HepG2 (cell line): ENCODE results near the gene HEXD.

ENCODE experiments used
- CBX5 ChIP-seq: sonication (generic); formaldehyde crosslinking; IDR thresholded peaks from 2 replicates; pipeline ENCODE4 v1.4.0; 2020; ENCODE audit warnings: missing genetic modification reagents, borderline replicate concordance
- EZH2 ChIP-seq: conservative IDR thresholded peaks from 2 replicates; pipeline ENCODE4 v1.6.1; 2012; ENCODE audit warnings: mild to moderate bottlenecking, low read depth, low read length, moderate library complexity
- MYC ChIP-seq: sonication (generic); formaldehyde crosslinking; IDR thresholded peaks from 2 replicates; pipeline ENCODE4 v1.9.0; 2021; ENCODE audit warnings: missing genetic modification reagents, borderline replicate concordance
- RAD21 ChIP-seq: fragments of 450-650 bp; formaldehyde crosslinking; IDR thresholded peaks from 2 replicates; pipeline ENCODE4 v1.5.0; 2020; ENCODE audit warnings: mild to moderate bottlenecking
- ZBTB8A ChIP-seq: sonication (generic); formaldehyde crosslinking; IDR thresholded peaks from 2 replicates; pipeline ENCODE4 v1.4.0; 2020; ENCODE audit warnings: mild to moderate bottlenecking, low read depth, missing genetic modification reagents, borderline replicate concordance
- ZNF782 ChIP-seq: sonication (generic); formaldehyde crosslinking; IDR thresholded peaks from 2 replicates; pipeline ENCODE4 v1.4.0; 2020; ENCODE audit warnings: missing genetic modification reagents, mild to moderate bottlenecking, borderline replicate concordance
- TF ChIP-seq, protein P1 (sequence below): sonication (generic); formaldehyde crosslinking; IDR thresholded peaks from 2 replicates; pipeline ENCODE4 v1.4.0; 2020; ENCODE audit warnings: missing genetic modification reagents
- TF ChIP-seq, protein P2 (sequence below), 2 experiments: IDR thresholded peaks; 2 replicates each; pipeline ENCODE4 v1.6.1; 2011 to 2012; ENCODE audit warnings: low read length in 2 of 2, borderline replicate concordance in 1 of 2, low read depth in 1 of 2, mild to moderate bottlenecking in 1 of 2, moderate library complexity in 1 of 2
- TF ChIP-seq, protein P3 (sequence below): IDR thresholded peaks from 2 replicates; pipeline ENCODE4 v1.6.1; 2016; ENCODE audit warnings: control low read depth
- TF ChIP-seq, protein P4 (sequence below): sonication (generic); formaldehyde crosslinking; IDR thresholded peaks from 2 replicates; pipeline ENCODE4 v1.5.0; 2020; ENCODE audit warnings: mild to moderate bottlenecking, missing genetic modification reagents, moderate library complexity

DNA sequence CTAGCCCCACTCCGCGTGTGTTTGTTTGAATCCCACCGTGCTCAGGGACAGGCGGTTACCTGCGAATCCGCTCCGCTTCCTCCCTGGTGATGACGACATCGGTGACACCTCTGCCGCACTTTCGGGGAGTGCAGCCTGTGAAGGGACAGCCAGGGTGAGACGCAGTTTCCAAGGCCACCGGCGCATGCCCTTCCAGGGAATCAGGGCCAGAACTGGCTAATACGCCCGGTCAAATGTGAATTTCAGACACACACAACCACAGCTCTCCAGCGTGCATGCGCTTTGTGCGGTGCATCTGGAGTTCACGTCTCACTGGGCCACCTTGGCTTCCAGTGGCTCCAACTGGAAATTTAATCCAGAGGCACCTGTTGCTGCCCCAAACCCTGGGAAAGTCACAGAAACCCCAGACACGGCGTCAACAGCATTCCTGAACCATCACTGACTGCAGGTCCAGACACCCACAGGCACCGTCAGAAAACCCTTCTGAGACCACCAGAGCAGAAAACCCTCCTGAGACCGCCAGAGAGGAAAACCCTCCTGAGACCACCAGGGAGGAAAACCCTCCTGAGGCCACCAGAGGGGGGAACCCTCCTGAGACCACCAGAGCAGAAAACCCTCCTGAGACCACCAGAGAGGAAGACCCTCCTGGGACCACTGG is 6.6 kb upstream of the HEXD start:
- TF ChIP-seq, protein P1, sequence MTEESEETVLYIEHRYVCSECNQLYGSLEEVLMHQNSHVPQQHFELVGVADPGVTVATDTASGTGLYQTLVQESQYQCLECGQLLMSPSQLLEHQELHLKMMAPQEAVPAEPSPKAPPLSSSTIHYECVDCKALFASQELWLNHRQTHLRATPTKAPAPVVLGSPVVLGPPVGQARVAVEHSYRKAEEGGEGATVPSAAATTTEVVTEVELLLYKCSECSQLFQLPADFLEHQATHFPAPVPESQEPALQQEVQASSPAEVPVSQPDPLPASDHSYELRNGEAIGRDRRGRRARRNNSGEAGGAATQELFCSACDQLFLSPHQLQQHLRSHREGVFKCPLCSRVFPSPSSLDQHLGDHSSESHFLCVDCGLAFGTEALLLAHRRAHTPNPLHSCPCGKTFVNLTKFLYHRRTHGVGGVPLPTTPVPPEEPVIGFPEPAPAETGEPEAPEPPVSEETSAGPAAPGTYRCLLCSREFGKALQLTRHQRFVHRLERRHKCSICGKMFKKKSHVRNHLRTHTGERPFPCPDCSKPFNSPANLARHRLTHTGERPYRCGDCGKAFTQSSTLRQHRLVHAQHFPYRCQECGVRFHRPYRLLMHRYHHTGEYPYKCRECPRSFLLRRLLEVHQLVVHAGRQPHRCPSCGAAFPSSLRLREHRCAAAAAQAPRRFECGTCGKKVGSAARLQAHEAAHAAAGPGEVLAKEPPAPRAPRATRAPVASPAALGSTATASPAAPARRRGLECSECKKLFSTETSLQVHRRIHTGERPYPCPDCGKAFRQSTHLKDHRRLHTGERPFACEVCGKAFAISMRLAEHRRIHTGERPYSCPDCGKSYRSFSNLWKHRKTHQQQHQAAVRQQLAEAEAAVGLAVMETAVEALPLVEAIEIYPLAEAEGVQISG, result no peak
- TF ChIP-seq, protein P2, sequence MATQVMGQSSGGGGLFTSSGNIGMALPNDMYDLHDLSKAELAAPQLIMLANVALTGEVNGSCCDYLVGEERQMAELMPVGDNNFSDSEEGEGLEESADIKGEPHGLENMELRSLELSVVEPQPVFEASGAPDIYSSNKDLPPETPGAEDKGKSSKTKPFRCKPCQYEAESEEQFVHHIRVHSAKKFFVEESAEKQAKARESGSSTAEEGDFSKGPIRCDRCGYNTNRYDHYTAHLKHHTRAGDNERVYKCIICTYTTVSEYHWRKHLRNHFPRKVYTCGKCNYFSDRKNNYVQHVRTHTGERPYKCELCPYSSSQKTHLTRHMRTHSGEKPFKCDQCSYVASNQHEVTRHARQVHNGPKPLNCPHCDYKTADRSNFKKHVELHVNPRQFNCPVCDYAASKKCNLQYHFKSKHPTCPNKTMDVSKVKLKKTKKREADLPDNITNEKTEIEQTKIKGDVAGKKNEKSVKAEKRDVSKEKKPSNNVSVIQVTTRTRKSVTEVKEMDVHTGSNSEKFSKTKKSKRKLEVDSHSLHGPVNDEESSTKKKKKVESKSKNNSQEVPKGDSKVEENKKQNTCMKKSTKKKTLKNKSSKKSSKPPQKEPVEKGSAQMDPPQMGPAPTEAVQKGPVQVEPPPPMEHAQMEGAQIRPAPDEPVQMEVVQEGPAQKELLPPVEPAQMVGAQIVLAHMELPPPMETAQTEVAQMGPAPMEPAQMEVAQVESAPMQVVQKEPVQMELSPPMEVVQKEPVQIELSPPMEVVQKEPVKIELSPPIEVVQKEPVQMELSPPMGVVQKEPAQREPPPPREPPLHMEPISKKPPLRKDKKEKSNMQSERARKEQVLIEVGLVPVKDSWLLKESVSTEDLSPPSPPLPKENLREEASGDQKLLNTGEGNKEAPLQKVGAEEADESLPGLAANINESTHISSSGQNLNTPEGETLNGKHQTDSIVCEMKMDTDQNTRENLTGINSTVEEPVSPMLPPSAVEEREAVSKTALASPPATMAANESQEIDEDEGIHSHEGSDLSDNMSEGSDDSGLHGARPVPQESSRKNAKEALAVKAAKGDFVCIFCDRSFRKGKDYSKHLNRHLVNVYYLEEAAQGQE (IDR thresholded peaks at IDR 0.05; ENCODE audit: borderline replicate concordance in 1 of 2, low read depth in 1 of 2, low read length in 2 of 2), result no peak
- TF ChIP-seq MYC (CRISPR knock-in tag) (no peak), EZH2 (no peak), RAD21 (no peak), CBX5 (no peak), ZBTB8A (CRISPR knock-in tag) (no peak), ZNF782 (CRISPR knock-in tag) (no peak)
- TF ChIP-seq, protein P3, sequence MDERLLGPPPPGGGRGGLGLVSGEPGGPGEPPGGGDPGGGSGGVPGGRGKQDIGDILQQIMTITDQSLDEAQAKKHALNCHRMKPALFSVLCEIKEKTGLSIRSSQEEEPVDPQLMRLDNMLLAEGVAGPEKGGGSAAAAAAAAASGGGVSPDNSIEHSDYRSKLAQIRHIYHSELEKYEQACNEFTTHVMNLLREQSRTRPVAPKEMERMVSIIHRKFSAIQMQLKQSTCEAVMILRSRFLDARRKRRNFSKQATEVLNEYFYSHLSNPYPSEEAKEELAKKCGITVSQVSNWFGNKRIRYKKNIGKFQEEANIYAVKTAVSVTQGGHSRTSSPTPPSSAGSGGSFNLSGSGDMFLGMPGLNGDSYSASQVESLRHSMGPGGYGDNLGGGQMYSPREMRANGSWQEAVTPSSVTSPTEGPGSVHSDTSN (CRISPR knock-in tag), result no peak
- TF ChIP-seq, protein P4, sequence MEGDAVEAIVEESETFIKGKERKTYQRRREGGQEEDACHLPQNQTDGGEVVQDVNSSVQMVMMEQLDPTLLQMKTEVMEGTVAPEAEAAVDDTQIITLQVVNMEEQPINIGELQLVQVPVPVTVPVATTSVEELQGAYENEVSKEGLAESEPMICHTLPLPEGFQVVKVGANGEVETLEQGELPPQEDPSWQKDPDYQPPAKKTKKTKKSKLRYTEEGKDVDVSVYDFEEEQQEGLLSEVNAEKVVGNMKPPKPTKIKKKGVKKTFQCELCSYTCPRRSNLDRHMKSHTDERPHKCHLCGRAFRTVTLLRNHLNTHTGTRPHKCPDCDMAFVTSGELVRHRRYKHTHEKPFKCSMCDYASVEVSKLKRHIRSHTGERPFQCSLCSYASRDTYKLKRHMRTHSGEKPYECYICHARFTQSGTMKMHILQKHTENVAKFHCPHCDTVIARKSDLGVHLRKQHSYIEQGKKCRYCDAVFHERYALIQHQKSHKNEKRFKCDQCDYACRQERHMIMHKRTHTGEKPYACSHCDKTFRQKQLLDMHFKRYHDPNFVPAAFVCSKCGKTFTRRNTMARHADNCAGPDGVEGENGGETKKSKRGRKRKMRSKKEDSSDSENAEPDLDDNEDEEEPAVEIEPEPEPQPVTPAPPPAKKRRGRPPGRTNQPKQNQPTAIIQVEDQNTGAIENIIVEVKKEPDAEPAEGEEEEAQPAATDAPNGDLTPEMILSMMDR (CRISPR knock-in tag), result no peak
